Activated T-cell treated with anti-CD3 and anti-CD28 coated beads, Interleukin-2, amount 50 U/mL, for 4 hours (primary cell): ENCODE data around the gene STPG1. TPM values are rescaled to one million over a fixed set of nuclear protein-coding genes. Genes with fewer than 3 reads are reported as not detected.
A peak's percentile ranks its signal among the peaks of the same experiment; 100 is the strongest.

Source experiments
- ATAC-seq, 2 donors: fragments of 200-7000 bp; cut with Tn5 transposase; one replicate each; pipeline ENCODE4 v1.10.0; 2021
- DNase-seq: peaks from one replicate; pipeline ENCODE4 v3.0.0-alpha.2; 2020
- H3K27me3 Mint-ChIP-seq: one replicate; pipeline ENCODE4 v1.8.0; 2021; ENCODE audit warnings: low read depth, mixed read lengths
- H3K36me3 Mint-ChIP-seq: one replicate; pipeline ENCODE4 v1.8.0; 2022; ENCODE audit warnings: mixed read lengths; ENCODE audit not compliant: insufficient read depth
- H3K4me1 Mint-ChIP-seq: one replicate; pipeline ENCODE4 v1.8.0; 2021; ENCODE audit warnings: low read depth, mixed read lengths
- H3K4me3 Mint-ChIP-seq: one replicate; pipeline ENCODE4 v1.8.0; 2021; ENCODE audit warnings: mild to moderate bottlenecking, moderate library complexity, mixed read lengths
- H3K9me3 Mint-ChIP-seq: one replicate; pipeline ENCODE4 v1.8.0; 2021; ENCODE audit warnings: mixed read lengths
- total RNA-seq, 3 donors: library from RNA; stranded (reverse); gene quantifications; one replicate each; pipeline ENCODE4 v1.2.1, GENCODE V29; 2021

Gene STPG1
- total RNA-seq, 3 donors from 2014 or later: 3.2 to 4.2 (median 3.9) TPM

DNA sequence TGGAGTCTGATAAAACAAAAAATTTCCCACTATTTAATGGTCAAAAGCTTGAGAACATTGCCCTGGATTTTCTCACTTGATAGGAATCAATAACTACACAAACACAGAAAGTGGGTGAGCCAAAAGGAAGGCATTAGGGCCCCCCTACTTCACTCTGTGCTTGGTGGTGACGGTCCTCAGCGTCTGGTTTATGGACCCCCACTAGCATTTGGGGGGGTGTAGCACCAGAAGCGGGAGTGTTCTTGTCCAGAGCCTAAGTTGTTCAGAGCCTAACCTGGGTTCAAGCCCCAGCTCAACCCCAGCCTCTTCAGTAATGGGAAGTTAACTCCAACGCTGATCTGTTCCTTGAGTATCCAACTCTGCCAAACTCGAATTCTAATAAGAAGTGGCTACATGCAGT is 33.1 kb downstream of the STPG1 start:
- Mint-ChIP-seq H3K4me3 (no peak overlapping the region), H3K9me3 (no peaks in the 10 kb centered on the region), H3K36me3 (peaks cover 10% of the 10 kb centered on the region), H3K27me3 (no peaks in the 10 kb centered on the region), H3K4me1 (peaks cover 15% of the 10 kb centered on the region)
- ATAC-seq (no peak), DNase-seq (no peak)

DNA sequence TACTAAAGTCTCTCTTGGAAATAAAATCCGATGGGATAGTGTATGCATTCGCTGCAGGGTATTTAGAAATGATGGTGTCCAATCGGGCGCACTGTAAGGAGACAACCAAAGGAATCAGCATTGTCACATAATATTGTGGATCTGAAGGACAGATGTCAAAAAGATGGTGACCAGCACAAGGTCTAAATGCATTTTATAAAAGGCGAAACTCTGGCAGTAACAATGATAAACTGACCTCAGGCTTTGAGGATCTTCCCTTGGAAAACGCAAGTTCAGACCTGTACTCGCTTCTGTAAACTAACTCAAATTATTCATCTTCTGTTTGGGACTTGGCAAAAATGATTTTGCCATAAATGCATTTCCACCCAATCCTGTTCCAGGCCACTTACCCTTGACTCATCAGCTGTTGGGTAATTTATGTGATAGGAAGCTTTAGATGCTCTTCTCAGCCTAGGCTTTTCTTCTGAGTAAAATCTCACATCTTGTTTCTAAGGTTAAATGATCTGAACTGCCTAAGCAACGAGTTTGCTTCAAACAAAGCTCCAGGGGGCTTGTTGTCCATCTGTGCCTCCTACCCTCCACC is 33.8 kb downstream of the STPG1 start:
- Mint-ChIP-seq H3K9me3 (no peaks in the 10 kb centered on the region), H3K27me3 (no peaks in the 10 kb centered on the region), H3K4me3 (no peak overlapping the region), H3K4me1 (peaks cover 8% of the 10 kb centered on the region), H3K36me3 (peaks cover 10% of the 10 kb centered on the region)
- no peak for ATAC-seq
- DNase-seq: no peak

DNA sequence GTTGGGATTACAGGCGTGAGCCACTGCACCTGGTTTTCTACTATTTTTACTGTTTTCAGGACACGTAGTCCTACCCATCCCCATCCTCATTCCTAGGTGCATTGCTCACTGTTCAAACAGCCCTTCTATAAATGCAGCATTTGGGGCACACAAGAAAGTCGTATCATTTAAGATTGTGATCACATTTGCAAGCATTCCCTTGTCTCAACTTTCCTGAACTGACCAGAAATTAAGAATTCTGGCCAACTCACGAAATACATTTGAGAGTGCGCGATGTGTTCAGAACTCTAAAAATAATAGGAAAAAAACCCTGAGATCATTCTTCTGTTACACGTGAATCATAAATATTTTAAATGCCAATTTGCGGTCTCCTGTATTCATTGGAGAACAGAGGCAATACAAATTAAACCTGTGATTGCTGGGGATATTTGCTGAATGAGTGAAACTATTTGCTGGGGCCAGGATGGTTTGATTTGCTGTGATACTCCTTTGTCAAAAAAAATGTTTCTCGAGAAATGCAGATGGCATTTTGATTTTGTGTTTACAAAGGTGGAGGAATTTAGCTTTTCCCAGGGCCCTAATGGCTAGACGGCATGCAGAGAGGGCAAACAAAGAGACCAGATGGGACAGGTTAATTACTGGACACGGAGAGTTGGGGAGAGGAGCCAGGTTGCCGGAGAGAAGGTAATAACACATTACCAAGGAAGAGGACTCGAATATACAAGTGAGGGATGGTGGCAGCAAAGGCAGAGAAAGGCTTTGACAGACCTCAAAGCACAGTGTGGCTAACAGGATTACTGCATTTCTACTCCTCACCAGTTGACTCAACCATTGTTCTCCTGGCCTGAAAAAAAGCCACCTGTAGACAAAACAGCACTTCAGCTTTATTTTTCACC is 38.4 kb downstream of the STPG1 start:
- Mint-ChIP-seq H3K27me3 (no peaks in the 10 kb centered on the region), H3K36me3 (peaks cover 7% of the 10 kb centered on the region), H3K9me3 (no peaks in the 10 kb centered on the region), H3K4me1 (peaks cover 3% of the 10 kb centered on the region), H3K4me3 (no peak overlapping the region)
- no peak for DNase-seq
- ATAC-seq: no peak

DNA sequence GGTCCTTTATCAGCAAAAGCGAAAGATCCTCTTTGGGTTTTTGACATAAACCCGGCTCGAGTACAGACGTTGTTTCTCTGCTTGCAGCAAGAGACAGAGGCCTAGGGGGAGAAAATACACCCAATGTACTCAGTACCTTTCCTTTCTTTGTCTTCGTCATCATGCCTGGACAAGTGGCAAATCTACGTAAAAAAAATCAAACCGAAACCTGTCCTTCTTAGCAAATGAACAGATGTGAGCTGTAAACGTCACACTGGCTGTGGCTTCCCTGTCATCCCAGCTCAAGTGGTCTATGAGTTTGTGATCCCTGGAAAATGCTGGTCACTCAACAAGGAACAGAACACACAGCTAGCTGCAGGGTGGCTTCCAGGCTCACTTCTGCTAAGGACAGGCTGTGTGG is 39.9 kb downstream of the STPG1 start:
- ATAC-seq: no peak
- no peak for DNase-seq
- Mint-ChIP-seq H3K9me3 (no peaks in the 10 kb centered on the region), H3K4me3 (no peak overlapping the region), H3K36me3 (peaks cover 8% of the 10 kb centered on the region), H3K27me3 (no peaks in the 10 kb centered on the region), H3K4me1 (peaks cover 3% of the 10 kb centered on the region)

DNA sequence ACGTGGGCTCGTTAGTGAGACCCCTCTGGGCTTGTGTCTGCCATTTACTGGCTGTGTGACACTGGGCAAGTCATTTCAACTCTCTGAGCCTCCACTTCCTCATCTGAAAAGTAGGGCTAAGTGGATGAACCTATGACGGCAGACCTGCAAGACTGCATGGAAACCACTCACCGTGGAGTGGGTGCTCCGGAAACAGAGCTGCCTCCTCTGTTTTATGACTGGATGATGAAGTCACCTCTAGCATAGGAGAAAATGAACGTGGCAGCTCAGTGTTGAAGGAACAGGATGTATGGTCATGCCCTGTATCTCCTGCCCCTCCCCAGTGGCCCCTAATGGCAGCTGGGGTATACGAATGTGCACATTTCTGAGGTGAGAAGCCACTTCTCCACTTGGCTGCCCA is 40.5 kb downstream of the STPG1 start:
- no peak overlapping the region for H3K4me3 Mint-ChIP-seq
- ATAC-seq: peak in 1 of 2 donors; percentile 30

DNA sequence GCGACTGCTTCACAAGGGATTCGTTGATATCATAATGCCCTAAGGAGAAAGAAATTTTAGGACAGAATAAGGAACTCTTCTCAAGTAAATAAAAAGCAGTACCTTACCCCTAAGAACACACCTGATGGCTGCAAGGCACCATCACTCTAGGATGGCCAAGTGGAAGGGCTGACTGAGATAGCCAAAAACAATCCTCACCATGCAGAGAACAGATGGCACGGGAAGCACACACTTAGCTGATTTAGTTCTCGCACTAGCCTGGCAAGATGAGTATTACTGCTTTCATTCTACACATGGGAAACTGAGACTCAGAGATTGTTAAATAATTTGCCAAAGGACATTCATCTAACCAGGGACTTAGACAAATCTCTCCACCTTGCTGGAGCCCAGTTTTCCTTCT is 43.8 kb downstream of the STPG1 start:
- H3K36me3 Mint-ChIP-seq: peaks cover 6% of the 10 kb centered on the region
- H3K4me3 Mint-ChIP-seq: no peak overlapping the region
- H3K4me1 Mint-ChIP-seq: peaks cover 11% of the 10 kb centered on the region
- no peaks in the 10 kb centered on the region for H3K27me3 Mint-ChIP-seq
- ATAC-seq (no peak), DNase-seq (no peak)
- no peaks in the 10 kb centered on the region for H3K9me3 Mint-ChIP-seq

More for the DNA sequence above, 40.5 kb downstream of the STPG1 start:
- Mint-ChIP-seq H3K9me3 (no peaks in the 10 kb centered on the region), H3K36me3 (peaks cover 7% of the 10 kb centered on the region), H3K4me1 (peaks cover 3% of the 10 kb centered on the region), H3K27me3 (no peaks in the 10 kb centered on the region)
- no peak for DNase-seq

DNA sequence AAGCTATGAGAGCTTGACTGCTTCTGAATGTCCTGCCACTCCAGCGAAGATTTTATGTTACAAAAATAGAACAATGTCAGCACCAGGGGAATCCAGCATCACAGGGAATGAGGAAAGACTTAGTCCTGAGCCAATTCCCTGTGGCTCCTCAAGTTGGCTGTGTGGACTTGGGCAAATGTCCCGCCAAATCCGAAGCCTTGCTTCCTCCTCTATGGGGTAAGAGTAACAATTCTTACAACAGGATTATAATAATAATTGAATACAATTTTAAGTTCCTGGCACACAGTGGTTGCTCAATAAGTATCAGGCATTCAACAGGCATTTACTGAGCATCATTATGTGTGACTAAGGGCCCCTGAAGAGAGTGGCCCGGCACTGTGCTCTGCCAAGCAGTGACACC is 44.4 kb downstream of the STPG1 start:
- no peak for ATAC-seq
- peaks cover 12% of the 10 kb centered on the region for H3K4me1 Mint-ChIP-seq
- H3K27me3 Mint-ChIP-seq: no peaks in the 10 kb centered on the region

DNA sequence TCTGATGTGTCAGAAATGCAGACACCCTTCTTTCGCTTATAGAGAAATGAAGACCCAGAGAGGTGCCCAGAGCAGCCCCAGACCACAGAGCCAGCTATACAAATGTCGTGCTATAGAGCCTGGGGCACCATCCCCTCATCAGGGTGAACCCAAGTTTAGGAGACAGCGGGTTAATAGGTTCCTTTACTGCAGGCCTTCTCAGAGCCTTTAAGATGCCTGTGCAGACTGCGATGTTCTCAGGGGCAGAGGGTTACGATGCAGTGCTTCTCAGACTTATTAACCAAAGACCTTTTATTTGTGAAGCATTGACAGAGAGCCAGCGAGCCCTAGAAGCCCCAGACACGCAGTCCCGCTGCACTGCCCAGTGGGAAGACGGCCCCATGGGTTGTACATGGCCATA is 46.9 kb downstream of the STPG1 start:
- ATAC-seq (no peak), DNase-seq (no peak)
- Mint-ChIP-seq H3K9me3 (no peaks in the 10 kb centered on the region), H3K4me1 (peaks cover 9% of the 10 kb centered on the region), H3K27me3 (no peaks in the 10 kb centered on the region), H3K4me3 (no peak overlapping the region), H3K36me3 (peaks cover 6% of the 10 kb centered on the region)

More for the DNA sequence above, 44.4 kb downstream of the STPG1 start:
- no peak overlapping the region for H3K4me3 Mint-ChIP-seq
- no peak for DNase-seq
- H3K36me3 Mint-ChIP-seq: peaks cover 6% of the 10 kb centered on the region
- no peaks in the 10 kb centered on the region for H3K9me3 Mint-ChIP-seq

DNA sequence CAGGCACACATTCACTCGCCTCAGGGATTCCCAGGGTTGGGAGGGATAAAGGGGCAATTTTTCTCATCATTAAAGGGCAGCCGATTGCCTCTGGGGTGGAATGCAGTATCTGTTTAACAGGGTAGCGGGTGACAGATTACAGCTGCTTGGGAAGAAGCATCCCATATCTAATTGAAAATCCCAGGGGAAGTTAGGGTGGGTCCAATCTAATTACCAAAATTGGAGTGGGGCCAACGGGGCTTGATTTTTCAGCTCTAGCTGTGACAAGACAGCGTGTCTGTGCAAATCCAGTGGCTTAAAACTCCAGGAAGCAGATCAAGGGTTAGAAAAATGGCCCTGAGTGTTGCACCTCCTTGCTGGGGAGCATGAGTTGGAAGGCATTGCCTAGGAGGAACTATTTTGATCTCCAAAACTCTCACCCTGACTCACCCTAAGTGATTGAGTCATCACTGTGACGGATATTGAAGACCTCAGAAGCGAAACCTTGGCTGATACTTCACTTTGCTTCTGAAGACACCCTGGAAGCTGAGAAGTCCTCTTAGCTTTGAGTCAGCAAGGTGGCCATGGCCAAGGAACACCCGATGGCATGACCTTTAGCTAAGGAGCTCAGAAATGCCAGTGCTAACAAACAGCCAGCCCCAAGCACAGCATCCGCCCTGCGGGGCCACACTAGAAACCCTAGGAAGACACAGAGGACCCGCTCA is 48.5 kb downstream of the STPG1 start:
- Mint-ChIP-seq H3K9me3 (no peaks in the 10 kb centered on the region), H3K27me3 (no peaks in the 10 kb centered on the region), H3K4me3 (no peak overlapping the region), H3K4me1 (peaks cover 9% of the 10 kb centered on the region), H3K36me3 (peaks cover 6% of the 10 kb centered on the region)
- DNase-seq: no peak
- ATAC-seq: peak; percentile 97

DNA sequence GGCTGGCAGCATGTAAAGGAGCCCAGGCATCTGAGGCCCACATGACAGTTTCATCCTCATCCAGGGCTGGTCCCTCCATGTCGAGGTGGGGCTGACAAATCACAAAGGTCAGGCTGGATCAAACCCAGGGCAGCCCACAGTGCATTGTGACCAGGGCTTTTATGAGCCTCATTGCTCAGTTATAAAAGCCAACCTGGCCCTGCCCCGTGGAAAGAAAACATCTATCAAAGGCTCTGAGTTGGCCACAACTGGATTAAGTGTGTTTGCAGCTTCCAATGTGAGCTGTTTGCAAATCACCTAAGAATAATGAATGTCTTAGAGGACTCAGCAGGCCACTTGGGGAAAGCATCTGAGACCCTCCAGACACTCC is 49.0 kb downstream of the STPG1 start:
- Mint-ChIP-seq H3K4me3 (no peak overlapping the region), H3K9me3 (no peaks in the 10 kb centered on the region), H3K4me1 (peaks cover 9% of the 10 kb centered on the region), H3K27me3 (no peaks in the 10 kb centered on the region), H3K36me3 (peaks cover 4% of the 10 kb centered on the region)
- ATAC-seq (no peak), DNase-seq (no peak)

DNA sequence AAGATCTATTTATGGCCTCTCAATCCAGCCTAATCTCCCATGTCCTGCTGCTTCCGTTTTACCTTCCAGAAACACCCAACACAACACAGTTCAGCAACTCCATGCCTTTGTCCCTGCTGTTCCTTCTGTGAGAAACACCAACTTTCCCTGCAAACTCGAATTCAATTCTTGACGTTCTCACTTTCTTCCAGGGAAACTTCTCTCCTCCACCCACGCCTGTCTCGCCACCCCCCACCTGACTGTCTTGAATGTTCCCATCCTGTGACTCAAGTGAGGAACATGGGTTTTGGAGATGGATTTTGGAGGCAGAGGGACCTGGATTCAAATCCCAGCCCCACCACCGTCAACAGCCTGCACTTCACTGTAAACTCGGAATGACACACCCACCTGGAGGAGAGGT is 49.6 kb downstream of the STPG1 start:
- Mint-ChIP-seq H3K4me1 (peaks cover 9% of the 10 kb centered on the region), H3K36me3 (peaks cover 6% of the 10 kb centered on the region), H3K4me3 (no peak overlapping the region), H3K27me3 (no peaks in the 10 kb centered on the region), H3K9me3 (no peaks in the 10 kb centered on the region)
- DNase-seq (no peak), ATAC-seq (no peak)

DNA sequence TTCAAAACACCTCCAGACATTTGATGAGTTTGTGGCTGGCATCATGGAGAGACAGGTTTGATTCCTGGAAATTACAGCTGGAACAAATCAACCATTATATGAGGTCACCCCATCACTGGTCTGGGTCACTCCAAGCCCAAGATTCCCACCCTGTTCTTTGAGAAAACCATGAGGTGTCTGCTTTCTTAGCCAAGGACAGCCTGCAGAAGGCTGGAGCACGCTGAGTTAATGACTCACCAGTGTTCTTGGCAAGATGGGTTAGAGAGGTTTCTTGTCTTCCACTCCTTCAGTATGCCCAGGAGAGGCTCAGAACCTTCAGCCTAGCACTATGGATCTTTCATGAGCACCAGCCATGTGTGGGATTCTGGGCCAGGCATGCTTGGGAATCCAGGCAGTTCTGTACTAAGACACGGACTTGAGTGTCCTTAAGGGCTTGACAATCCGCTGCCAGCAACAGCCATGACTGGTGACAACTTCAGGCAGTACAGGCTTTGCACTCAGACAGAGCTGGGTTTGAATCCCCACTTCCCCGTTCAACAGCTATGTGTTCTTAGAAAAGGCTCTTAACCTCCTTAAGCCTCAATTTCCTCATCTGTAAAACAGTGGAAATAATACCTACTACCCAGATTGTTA is 50.5 kb downstream of the STPG1 start:
- no peak for ATAC-seq

DNA sequence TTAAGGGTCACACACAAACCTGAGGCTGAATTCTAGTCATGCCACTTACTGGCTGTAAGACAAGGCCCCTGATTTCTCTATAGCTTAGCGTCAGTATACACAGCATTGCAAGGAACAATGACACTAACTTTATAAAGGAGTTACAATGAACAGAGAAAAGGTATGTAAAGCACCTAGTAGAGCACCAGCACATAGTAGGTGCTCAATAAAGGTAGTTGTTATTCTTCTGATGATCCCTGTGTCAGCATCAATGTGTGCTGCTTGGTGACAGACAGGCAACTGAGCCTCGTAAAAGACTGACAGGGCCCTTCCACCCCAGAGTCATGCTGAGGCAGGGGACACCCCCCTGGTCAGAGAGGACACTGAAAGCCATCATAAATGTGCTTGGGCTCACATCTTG is 51.2 kb downstream of the STPG1 start:
- peaks cover 9% of the 10 kb centered on the region for H3K4me1 Mint-ChIP-seq
- DNase-seq (no peak), ATAC-seq (no peak)
- H3K36me3 Mint-ChIP-seq: peaks cover 13% of the 10 kb centered on the region
- no peaks in the 10 kb centered on the region for H3K9me3 Mint-ChIP-seq
- H3K4me3 Mint-ChIP-seq: no peak overlapping the region
- H3K27me3 Mint-ChIP-seq: no peaks in the 10 kb centered on the region

More for the DNA sequence above, 50.5 kb downstream of the STPG1 start:
- H3K4me1 Mint-ChIP-seq: peaks cover 9% of the 10 kb centered on the region
- H3K27me3 Mint-ChIP-seq: no peaks in the 10 kb centered on the region
- peaks cover 10% of the 10 kb centered on the region for H3K36me3 Mint-ChIP-seq
- DNase-seq: no peak
- H3K9me3 Mint-ChIP-seq: no peaks in the 10 kb centered on the region
- no peak overlapping the region for H3K4me3 Mint-ChIP-seq

DNA sequence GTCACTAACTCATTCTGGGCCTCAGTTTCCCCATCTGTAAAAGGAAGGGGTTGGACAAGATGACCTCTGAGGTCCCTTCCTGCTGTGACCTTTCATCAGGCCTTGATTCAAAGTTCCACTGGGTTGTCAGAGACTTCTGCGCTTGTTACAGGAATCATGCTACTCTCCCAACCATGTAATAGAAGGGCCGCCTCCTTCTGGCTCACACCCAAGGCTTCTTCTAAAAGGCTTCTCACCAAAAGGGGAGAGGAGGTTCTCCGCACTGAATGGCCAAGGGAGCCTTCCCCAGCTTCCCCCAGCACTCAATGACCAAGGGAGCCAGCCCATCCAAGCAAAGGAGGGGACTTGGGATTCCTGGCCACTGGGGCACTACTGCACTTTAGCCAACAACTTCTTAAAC is 51.8 kb downstream of the STPG1 start:
- peaks cover 13% of the 10 kb centered on the region for H3K36me3 Mint-ChIP-seq
- H3K4me1 Mint-ChIP-seq: peaks cover 9% of the 10 kb centered on the region
- no peak overlapping the region for H3K4me3 Mint-ChIP-seq
- H3K9me3 Mint-ChIP-seq: no peaks in the 10 kb centered on the region
- DNase-seq: no peak
- no peak for ATAC-seq
- H3K27me3 Mint-ChIP-seq: no peaks in the 10 kb centered on the region
